GM12878 (cell line): ENCODE measurements around the gene LSM12.

Source experiments
- CBX5 ChIP-seq: sonication (generic); IDR thresholded peaks from 2 replicates; pipeline ENCODE4 v1.6.1; 2016; ENCODE audit warnings: low read depth, moderate library complexity, mild to moderate bottlenecking, inconsistent platforms
- EZH2 ChIP-seq: IDR thresholded peaks from 2 replicates; pipeline ENCODE4 v1.6.1; 2012; ENCODE audit warnings: low read depth, mild to moderate bottlenecking, control low read depth, inconsistent platforms, low read length, borderline replicate concordance; ENCODE audit not compliant: control insufficient read depth
- GABPA ChIP-seq: IDR thresholded peaks from 2 replicates; pipeline ENCODE4 v1.6.1; 2014; ENCODE audit warnings: antibody characterized with exemption, low read depth, mild to moderate bottlenecking, inconsistent platforms
- NBN ChIP-seq: fragments of 450-650 bp; IDR thresholded peaks from 2 replicates; pipeline ENCODE4 v1.6.1; 2016
- NFIC ChIP-seq: IDR thresholded peaks from 2 replicates; pipeline ENCODE4 v1.6.1; 2012; ENCODE audit warnings: low read depth, mild to moderate bottlenecking, inconsistent platforms, low read length, moderate library complexity
- NFYA ChIP-seq: IDR thresholded peaks from 2 replicates; pipeline ENCODE4 v1.6.1; 2011; ENCODE audit warnings: low read depth, mild to moderate bottlenecking, low read length, improper control_type of control experiment, borderline replicate concordance
- POLR2A ChIP-seq: IDR thresholded peaks from 2 replicates; pipeline ENCODE4 v1.6.1; 2011; ENCODE audit warnings: low read depth, mild to moderate bottlenecking, low read length
- RBBP5 ChIP-seq: fragments of 200-600 bp; sonication (generic); conservative IDR thresholded peaks from 2 replicates; pipeline ENCODE4 v1.6.1; 2016
- TF ChIP-seq, protein P1 (sequence below), 3 experiments: IDR thresholded peaks in 2 of 3; conservative IDR thresholded peaks in 1 of 3; 2 replicates each; pipeline ENCODE4 v1.5.1; 2011; ENCODE audit warnings: low read depth in 3 of 3, low read length in 3 of 3, mild to moderate bottlenecking in 3 of 3, control low read depth in 2 of 3, moderate library complexity in 2 of 3, inconsistent platforms in 1 of 3, mixed read lengths in 1 of 3; ENCODE audit not compliant: control insufficient read depth in 2 of 3, insufficient read depth in 1 of 3; ENCODE audit errors: extremely low read depth in 1 of 3
- TF ChIP-seq, protein P2 (sequence below): IDR thresholded peaks from 2 replicates; pipeline ENCODE4 v1.6.1; 2011; ENCODE audit warnings: low read depth, low read length, improper control_type of control experiment, borderline replicate concordance
- TF ChIP-seq, protein P3 (sequence below): IDR thresholded peaks from 2 replicates; pipeline ENCODE4 v1.6.1; 2012; ENCODE audit warnings: low read length, inconsistent platforms

DNA sequence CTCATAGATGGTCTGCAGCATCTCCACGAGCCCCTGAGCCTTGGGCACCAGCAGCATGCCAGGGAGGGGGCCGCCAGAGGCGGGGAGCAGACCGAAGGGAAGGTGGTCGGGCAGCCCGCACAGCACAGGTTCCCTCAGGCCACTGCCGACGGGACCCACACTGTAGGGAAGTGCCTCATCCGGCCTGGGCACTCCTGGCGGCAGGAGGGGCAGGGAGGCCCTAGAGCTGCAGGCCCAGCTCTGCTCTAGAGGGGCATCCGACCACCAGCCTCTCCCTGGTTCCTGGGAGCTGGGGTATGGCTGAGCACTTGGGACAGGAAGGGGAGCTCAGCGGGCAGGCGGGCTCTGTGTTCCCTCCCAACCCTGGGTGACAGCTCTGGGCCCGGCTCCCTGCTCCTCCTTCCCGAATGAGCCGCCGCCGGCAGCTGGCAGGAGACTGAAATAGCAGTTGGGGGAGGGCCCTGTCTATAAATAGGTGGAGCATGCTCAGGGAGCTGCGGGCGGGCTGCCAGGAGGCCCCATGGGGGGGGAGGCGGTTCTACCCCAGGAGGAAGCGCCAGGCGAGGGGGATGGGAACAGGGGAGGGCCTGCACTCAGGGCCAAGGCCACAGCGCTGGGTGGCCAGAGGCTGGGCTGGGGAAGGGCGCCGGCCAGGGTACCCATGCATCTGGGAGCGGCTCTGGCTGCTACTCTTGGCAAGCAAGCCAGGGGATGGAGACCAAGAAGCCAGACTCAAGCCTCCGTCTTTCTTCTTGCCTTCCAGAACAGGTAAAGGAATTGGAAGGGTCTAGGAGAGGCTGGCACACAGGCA, 44.6 kb upstream of the LSM12 start:
- TF ChIP-seq, protein P1, sequence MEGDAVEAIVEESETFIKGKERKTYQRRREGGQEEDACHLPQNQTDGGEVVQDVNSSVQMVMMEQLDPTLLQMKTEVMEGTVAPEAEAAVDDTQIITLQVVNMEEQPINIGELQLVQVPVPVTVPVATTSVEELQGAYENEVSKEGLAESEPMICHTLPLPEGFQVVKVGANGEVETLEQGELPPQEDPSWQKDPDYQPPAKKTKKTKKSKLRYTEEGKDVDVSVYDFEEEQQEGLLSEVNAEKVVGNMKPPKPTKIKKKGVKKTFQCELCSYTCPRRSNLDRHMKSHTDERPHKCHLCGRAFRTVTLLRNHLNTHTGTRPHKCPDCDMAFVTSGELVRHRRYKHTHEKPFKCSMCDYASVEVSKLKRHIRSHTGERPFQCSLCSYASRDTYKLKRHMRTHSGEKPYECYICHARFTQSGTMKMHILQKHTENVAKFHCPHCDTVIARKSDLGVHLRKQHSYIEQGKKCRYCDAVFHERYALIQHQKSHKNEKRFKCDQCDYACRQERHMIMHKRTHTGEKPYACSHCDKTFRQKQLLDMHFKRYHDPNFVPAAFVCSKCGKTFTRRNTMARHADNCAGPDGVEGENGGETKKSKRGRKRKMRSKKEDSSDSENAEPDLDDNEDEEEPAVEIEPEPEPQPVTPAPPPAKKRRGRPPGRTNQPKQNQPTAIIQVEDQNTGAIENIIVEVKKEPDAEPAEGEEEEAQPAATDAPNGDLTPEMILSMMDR (IDR thresholded peaks at IDR 0.05 in 2 of 3, conservative IDR thresholded peaks at IDR 0.05 in 1 of 3; ENCODE audit: control insufficient read depth in 2 of 3, extremely low read depth in 1 of 3, insufficient read depth in 1 of 3, low read depth in 3 of 3, low read length in 3 of 3), result peak in 1 of 3 experiments; percentile 9; a peak in 1 of 6 replicates
- 0 out of 2 replicates have a peak, but pooled peaks have one; percentile 43 for TF ChIP-seq NBN
- no peak for TF ChIP-seq NFYA
- TF ChIP-seq, protein P2, sequence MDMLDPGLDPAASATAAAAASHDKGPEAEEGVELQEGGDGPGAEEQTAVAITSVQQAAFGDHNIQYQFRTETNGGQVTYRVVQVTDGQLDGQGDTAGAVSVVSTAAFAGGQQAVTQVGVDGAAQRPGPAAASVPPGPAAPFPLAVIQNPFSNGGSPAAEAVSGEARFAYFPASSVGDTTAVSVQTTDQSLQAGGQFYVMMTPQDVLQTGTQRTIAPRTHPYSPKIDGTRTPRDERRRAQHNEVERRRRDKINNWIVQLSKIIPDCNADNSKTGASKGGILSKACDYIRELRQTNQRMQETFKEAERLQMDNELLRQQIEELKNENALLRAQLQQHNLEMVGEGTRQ, result no peak
- no peak for TF ChIP-seq NFIC
- peak; percentile 67 for TF ChIP-seq POLR2A
- TF ChIP-seq EZH2, result no peak
- TF ChIP-seq, protein P3, sequence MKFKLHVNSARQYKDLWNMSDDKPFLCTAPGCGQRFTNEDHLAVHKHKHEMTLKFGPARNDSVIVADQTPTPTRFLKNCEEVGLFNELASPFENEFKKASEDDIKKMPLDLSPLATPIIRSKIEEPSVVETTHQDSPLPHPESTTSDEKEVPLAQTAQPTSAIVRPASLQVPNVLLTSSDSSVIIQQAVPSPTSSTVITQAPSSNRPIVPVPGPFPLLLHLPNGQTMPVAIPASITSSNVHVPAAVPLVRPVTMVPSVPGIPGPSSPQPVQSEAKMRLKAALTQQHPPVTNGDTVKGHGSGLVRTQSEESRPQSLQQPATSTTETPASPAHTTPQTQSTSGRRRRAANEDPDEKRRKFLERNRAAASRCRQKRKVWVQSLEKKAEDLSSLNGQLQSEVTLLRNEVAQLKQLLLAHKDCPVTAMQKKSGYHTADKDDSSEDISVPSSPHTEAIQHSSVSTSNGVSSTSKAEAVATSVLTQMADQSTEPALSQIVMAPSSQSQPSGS, result no peak
- TF ChIP-seq RBBP5, result no peak
- TF ChIP-seq GABPA, result no peak
- no peak for TF ChIP-seq CBX5
